Measurements from ENCODE around the gene ATP11A.

ATP11A gene

GRCh38 chr13:112931028-112931934, 241.4 kb downstream of the ATP11A start:
- peak; percentile 83 for DNase-seq (ENCODE audit: low read depth)

- DNase-seq (ENCODE audit: low read depth), result no peak
Measured at GRCh38 chr13:112932971-112933370, 243.1 kb downstream of the ATP11A start.

GRCh38 chr13:112933649-112934048, 243.8 kb downstream of the ATP11A start:
- DNase-seq (ENCODE audit: low read depth), result no peak

- DNase-seq (ENCODE audit: low read depth), result no peak
Measured at GRCh38 chr13:112934078-112934477, 244.2 kb downstream of the ATP11A start.
